ENCODE results near the gene CCR2.
"Not testable (repeated sequence)": the region's sequence is repeated elsewhere in the genome, so short reads cannot be mapped to it uniquely, and the experiment has no call there.

CCR2 gene

DNA sequence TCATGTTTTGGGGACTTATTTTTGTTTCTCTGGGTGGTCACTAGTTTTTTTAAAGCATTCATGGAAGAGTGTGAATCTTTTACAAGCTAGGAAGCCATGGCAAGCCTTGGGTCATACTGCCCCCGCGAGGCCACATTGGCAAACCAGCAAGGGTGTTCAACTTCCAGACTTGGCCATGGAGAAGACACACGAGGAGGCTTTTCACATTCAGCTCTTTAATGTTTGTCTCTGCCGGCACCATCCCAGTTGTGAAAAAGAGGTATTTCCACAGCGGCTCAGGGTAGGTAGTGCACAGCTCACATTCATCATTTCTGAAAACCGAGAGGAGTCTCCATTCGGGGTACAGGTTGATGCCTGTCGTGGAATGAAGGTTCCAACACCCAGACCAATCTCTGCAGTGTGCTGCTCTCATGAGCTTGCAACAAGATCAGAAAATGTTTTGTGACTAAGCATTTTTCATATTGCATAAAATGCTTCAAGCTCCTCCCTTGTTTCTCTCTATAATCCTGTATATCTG is 24.6 kb downstream of the CCR2 start:
- peak; percentile 49 for DNase-seq (ENCODE audit: low spot score)

DNA sequence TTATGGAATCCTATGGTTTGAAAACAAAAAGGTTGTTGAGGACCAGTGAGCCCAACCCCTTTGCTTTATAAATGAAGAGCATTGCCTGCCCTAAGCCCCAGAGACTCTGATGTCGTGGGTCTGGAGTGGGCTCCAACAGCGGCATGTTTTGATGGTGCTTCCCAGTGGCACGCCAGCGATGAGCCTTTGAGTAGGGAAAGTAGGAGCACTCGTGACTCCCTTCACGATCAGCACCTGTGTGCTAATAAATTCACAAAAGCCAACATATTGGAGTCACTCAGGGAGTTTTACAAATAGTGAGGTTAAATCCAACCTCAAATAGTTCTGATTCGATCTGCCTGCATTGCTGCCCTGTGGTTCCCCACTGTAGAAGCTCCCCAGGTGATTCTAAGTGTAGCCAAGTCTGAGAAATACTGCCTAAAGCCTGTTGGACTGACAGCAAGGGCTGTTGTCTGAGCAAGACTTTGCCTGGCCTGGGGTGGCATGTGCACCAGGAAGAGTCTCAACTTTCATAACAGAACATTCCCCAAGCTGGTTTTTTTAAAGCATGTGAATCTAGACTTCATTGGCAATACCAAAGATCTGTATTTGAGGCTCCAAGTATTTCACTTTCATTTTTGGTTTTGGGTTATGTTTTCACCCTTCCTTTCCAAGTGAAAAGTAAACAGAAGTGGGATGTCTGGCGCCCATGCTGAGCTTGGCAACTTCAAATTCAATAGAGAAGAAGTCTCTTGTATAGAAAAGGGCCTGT is 26.7 kb downstream of the CCR2 start:
- DNase-seq (ENCODE audit: low spot score), result no peak

DNA sequence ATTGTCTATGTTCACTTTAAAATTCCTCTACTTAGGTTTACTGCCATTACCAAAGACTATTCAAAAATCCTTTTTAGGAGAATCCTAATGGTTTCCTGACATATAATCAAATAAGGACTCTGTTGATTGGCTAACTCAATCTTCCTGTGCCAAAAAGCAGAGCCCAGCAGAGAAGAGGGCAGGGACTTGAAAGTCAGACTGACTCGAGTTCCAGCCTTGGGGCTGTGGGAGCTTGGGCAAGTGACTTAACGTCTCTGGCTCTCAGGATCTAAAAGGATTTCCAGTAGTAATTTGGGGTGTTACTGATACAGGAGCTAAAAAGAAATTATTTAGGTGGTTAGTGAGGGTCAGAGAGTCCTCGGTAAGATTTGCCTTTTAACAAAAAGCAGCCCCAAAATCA is 27.7 kb downstream of the CCR2 start:
- DNase-seq (ENCODE audit: low spot score), result no peak

DNA sequence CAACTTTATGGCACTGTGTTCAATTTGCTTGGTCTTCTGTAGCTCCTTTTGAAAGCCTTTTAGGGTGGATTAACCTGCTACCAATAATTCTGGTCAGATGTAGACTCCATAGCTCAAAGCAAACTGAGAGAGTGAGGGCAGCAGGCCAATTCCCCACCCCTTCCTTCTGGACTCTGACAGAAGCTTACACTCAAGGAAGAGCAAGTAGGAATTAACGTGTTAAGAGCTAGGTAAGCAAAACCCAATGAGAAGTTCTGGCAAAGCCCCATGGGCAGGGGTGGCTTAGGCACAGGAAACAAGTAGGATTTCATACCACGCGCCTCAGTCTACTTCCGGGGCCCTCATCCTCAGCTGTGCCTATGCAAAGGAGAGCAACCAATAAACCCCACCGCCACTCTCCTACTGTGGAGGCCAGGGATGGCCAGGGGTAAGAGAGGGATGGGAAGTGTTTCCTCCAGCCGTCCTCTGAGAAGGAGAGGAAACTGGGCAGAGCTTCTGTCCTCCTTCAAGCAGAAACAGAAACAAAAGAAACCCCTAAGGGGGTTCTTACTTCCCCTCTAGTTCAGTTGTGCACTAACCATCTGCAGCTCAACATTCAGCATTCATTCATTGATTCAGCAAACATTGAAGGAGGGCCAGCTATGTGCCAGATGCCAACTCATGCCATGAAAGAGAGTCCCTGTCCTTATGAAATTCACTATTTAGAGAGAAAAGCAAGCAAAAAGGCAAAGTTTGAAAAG is 29.5 kb downstream of the CCR2 start:
- no peak for DNase-seq (ENCODE audit: low spot score)

DNA sequence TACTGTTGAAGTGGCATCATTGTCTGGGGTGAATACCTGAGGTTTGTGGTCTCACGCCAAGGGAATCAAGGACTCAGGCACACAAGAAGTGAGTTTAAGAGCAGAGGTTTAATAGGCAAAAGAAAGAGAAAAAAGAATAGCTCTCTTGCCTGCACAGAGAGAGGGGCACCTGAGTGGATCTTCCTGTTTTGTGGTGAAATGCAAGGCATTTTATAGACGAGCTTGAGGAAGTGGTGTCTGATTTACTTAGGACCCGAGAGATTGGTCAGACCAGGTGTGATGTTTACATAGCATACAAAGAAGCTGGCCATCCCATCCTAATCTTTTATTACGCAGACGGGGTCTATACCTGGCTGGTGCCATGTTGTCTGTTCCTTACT is 30.0 kb downstream of the CCR2 start:
- DNase-seq (ENCODE audit: low spot score), result no peak

DNA sequence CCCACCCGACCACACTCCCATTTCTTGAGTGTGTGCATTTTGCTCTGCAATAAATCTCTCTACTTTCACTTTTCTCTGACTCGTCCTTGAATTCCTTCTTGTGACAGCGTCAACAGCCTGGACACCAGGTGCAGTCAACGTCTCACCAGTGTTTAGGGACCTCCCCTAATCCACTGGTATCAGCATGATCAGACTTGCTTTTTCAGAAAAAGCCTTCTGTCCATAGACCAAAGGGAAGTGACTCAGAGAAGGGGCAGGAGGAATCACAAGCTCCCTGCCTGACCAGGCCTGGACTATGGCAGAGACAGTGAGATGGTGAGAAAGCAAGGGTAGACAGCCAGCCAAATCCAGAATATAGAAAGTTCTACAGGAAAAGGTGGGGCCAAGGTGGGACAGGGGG is 32.3 kb downstream of the CCR2 start:
- DNase-seq (ENCODE audit: low spot score), result peak; percentile 53

DNA sequence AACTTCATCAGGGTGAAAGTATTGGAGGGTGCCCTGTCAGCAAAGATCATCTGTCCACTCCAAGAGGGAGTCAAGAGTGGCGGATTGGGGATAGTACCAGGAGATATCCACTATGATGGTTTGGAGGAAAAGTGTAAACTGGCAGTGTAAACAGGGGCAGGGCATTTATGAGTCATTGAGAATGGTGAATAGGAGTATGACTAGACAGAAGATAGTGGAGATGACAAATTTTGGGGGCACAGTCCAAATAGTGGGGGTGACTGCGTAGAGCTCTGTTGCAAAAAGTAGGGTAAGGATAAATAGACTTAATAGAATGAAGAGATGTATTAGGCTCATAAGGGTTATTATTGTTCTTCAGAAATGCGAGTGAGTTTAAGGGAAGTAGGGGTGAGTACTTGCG is 34.9 kb downstream of the CCR2 start:
- not testable (repeated sequence) for DNase-seq (ENCODE audit: low spot score)

DNA sequence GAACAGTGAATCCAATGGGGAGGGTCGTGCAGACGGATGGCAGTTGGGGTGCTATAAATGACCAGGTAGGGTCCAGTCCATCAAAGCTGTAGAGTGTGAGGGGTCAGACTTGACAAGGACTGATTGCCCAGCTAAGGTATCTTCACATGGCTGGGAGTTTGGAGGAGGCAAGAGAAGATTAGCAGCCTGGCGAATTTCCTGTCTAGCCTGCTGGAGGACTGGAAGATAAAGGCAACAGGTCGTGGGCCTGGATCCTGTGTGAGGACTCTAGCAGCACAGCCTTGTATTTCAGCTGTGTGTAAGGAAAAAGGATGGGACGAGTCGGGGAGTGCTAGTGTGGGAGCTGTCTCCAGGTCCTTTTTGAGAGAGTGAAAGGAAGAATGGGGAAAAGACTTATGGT is 35.4 kb downstream of the CCR2 start:
- DNase-seq (ENCODE audit: low spot score), result no peak

DNA sequence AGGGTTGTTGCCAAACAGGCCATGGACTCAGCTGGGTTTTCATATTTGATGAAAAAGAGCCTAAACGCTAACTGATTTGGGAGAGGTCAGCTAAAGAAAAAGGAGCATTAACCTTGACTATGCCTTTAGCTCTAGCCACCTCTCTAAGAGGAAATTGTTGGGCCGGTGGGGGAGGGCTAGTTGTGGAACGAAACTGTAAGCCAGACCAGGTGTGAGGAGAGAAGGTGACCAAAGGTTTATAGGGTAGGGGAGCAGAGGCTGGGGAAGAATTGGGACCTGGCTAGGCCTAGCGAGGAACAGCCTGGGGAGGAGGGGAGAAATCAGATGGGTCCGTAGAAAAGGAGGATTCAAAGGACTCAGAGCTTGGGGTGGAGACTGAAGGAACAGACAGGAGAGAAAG is 37.6 kb downstream of the CCR2 start:
- not testable (repeated sequence) for DNase-seq (ENCODE audit: low spot score)

DNA sequence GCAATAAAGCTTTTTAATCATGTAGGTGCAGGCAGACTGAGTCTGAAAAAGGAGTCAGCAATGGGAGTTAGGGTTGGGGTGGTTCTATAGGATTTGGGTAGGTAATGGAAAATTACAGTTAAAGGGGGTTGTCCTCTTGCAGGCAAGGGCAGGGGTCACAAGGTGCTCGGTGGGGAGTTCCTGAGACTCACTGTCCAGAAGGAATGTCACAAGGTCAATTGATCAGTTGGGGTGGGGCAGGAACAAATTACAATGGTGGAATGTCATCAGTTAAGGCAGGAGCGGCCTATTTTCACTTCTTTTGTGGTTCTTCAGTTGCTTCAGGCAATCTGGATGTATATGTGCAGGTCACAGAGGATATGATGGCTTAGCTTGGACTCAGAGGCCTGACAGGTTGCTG is 39.1 kb downstream of the CCR2 start:
- no peak for DNase-seq (ENCODE audit: low spot score)

DNA sequence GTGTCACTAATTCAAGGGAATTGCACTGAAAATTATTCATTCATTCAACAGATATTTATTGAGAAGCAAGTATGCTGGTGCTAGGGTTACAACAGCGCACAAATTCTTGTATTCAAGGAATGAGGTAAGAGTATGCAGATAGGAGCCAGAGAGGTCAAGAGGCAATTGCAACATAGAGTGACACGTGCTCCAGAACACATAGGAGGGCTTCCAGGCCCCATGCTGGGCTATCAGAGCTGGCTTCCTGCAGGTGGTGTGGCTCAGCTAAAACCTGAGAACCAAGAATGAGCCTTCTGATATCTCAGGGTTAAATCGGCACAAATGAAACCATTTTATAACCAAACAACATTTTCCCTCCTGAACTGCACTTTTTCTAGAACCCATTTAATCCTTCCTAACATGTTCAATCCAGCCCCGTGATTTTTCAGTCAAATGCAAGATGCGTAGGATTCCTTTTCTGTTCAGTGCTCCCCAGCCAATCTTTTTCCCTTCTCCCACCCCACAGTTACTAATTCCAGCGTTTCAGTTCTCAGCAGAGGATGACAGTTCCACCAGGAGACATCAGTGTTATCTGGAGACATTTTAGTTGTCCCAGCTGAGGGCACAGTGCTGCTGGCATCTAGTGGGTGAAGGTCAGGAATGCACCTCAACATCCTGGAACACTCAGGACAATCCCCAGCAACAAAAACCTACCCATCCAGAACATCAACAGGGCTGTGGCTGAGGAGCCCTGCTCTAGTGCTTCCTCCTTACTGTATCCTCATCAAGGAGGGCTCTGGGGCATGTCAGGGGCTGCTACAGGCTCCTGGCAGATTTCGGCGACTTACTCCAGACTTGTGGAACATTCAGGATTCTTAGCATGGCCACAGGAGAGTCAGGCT is 39.9 kb downstream of the CCR2 start:
- DNase-seq (ENCODE audit: low spot score), result no peak

DNA sequence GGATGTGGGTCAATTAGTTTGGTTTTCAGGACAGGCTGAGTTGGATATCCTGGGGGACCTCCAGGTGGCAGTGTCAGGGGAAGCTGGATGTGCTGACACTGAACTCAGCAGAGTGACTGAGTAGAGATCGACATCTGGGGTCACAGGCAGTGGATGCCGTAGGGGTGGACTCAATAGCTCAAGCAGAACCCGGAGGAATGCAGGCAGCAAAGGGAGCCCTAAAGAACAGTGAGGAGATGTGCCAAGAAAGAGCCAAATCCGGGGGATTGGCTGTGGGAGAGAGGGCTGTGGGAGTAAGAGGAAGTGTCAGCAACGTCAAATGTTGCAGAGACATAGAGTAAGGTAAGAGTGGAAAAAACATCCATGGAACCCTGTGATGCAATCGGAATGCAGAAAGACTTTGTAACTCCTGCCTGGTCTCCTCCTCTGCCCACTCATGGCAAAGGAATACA is 41.3 kb downstream of the CCR2 start:
- no peak for DNase-seq (ENCODE audit: low spot score)

DNA sequence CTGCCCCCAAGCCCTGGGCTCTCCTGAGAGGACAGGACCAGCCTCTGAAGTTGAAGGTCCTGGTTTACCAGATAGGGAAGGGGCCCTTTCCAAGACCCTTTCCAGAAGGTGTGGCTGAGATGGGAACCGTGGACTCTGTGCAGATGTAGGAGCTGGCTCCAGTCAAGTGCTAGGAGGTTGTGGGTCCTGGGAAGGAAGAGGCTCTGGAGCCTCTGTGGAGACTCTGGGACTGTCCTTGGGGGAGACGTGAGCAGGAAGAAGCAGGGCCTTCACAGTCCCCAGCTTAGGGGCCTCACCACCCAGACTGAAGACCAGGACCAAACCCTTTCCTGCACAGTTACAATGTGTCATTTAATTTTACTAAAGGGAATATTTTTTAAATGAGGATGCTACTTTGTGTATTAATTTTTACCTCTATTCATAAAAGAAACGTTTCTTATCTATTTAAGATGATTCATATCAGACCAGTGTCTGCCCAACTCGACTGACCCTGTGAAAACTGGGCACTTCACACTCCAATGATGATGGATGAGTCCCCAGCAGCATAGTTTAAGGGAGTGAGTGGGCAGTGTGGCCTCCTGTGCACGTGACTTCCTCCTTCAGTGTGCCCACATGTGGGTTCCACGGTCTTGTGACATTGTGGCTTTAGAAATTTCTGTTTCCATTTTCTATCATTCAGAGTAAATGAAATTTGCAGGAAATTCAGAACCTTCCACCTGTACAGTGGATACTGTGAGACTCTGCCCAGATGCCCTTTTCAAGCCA is 42.0 kb downstream of the CCR2 start:
- no peak for DNase-seq (ENCODE audit: low spot score)

DNA sequence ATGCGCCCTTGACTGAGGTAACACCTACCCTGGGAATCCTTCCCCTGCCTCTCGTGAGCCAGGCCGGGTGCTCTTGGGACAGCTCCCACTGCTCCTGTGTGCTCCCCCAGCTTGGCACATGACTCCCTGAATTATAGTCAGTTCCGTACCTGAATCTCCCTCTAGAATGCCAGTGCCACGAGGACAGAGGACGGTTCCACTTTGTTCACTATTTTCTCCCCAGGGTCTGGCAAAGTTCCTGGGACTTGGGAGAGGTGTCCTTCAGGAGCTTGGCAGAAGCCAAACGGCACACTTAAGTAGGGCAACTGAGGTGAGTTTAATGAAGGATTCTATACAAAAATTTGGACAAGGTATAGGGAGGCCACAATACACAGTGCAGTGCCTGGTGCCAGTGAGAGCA is 43.2 kb downstream of the CCR2 start:
- no peak for DNase-seq (ENCODE audit: low spot score)

DNA sequence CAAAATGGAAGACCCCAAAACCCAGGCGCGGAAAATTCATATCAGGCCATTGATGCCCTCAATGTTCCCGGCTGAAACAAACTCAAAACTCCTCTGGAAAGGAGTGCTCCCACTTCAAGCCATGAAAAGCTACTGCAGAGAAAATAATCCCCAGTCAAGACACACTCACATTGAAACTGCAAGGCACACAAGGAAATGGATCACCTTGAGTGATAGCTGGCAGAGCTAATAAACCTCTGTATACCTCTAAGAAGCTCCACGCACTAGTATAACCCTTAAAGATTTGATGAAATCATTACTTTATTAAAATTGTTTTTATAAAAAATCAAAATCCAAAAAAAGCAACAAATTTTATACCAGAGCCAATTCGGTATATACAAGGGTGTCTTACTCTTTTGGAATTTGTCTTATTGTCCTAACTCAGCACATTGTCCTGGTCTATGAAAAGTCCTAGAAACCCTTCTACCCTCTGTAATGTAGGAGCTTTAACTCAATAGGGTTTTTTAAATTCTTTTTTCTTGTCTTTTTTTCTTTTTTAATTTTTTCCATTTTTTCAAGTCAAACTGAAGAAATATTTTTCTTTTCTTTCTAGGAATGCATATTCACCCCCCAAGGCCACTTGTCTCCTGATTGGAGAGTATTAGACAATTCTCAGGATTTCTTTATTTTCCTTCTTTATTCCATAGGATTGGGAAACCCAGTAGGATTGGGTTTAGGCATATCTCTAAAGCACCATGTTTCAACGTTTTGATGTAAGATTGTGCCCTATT is 44.5 kb downstream of the CCR2 start:
- DNase-seq (ENCODE audit: low spot score), result no peak

DNA sequence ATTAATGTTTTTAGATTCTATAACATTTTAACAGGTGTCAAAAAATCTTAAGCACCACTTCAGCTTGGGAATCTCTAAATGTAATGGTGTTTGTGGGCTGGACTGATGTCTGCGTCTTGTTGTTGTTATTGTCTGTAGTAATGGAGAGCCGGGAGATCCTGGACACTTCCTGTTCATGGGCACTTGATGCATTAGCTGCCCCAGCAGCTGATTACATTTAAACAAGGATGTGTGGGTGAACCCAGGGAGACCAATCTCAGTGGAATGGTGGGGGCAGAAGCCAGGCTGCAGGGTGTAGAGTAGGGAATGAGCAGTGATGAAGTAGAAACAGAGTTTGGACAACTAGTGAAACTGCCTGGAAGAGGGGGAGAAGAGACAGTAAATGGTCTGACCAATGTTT is 45.2 kb downstream of the CCR2 start:
- no peak for DNase-seq (ENCODE audit: low spot score)

DNA sequence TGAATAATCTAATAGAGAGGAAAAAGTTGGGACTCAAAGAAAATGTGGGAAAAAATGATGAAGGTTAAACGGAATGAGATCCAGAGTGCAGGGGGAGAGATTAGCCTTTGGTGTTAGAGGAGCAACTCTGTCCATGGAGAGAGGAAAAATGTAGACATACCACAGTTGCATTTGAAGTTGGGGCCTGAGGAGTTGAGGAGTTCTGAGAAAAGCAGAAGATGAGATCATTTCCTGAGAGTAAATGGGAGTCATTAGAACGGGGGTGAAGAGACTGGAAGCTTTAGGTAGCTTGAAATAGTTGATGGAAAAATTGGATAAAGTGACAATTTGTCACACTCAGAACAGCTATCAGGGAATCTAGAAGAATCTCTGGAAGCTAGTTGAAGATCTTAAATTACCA is 45.6 kb downstream of the CCR2 start:
- no peak for DNase-seq (ENCODE audit: low spot score)

DNA sequence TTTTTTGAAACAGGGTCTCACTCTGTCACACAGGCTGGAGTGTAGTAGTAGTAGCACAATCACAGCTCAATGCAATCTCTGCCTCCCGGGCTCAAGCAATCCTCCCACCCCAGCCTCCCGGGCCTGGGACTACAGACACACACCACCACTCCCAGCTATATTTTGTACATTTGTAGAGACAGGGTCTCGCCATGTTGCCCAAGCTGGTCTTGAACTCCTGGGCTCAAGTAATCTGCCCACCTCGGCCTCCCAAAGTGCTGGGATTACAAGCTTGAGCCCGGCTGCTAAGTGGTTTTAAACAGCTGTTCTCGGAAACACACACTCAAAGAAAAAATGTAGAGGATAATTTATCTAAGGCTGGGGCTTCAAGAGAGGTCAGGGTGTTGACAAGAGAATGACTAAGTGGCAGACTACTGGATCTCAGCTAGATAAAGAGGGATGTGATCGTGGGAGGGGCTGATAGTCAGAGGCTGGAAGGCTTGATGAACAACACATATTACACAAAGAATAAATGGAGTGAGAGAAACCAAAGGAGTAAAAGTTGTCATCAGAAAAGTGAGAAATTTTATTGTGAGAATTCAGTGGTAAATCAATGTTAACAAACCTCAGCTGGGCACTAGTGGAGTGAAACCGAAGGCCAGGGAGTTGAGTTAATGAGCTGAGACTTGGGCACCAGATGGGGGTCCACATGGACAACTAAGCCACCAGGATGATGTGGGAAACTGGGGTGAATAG is 46.3 kb downstream of the CCR2 start:
- DNase-seq (ENCODE audit: low spot score), result no peak

DNA sequence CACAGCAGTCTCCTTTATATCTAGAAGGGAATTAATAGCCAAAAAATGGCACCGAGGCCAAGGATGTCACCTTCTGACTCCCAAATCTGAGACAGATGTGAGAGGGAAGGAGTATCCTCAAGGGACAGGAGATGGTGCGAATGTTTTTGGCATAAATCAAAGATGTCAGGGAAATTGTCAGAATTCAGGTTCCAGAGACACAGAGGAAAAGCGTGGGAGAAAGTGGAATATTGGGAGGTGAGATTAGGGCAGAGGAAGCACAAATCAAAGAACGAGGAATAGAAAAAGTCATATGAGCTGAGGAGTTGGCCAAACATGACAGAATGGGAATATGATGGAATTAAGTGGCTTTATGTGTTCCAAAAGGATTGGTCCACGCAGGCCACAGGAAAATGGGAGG is 46.9 kb downstream of the CCR2 start:
- no peak for DNase-seq (ENCODE audit: low spot score)

DNA sequence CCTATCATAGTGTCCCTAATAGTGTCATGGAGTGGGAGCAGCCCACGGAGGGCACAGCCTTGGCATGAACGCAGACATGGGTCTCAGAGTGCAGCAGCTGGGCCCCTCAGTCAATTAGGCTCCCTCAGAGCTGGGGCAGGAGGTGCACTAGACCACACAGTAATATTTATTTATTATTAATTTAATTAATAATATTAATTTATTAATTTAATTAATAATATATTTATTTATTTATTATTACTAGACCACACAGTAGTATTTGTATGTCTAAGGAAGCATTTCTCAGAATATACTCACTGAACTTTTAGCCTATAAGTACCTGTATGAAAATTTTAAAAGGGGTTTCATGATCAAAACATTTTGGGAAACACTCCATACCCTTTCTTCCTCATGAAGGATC is 47.7 kb downstream of the CCR2 start:
- DNase-seq (ENCODE audit: low spot score), result no peak

Measured in LoVo (cell line).